EL (cell line): ENCODE data around the gene BMP8B.
"Not testable (repeated sequence)": the region's sequence is repeated elsewhere in the genome, so short reads cannot be mapped to it uniquely, and the experiment has no call there.

Source experiments
- DNase-seq: peaks from one replicate; pipeline ENCODE4 v3.0.0-alpha.2; 2016

The BMP8B gene

GRCh38 chr1:39808784-39809517 lies 20.3 kb upstream of the BMP8B start:
- DNase-seq = no peak

DNA sequence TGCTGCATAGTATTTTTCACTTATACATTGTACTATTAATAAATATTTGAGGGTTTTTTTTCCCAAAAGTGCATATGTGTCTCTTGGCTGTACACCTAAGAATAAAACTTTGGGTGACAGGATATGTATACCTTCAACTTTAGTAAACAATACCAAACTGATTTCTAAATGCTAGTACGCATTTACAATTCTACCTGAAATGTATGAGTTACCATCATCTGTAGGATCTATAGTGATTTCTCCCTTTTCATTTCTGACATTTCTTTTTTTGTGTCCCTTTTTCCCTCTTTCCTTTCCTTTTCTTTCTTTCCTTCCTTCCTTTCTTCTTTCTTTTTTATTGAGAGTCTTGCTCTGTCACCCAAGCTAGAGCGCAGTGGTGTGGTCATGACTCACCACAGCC lies 16.7 kb upstream of the BMP8B start:
- DNase-seq = no peak

DNA sequence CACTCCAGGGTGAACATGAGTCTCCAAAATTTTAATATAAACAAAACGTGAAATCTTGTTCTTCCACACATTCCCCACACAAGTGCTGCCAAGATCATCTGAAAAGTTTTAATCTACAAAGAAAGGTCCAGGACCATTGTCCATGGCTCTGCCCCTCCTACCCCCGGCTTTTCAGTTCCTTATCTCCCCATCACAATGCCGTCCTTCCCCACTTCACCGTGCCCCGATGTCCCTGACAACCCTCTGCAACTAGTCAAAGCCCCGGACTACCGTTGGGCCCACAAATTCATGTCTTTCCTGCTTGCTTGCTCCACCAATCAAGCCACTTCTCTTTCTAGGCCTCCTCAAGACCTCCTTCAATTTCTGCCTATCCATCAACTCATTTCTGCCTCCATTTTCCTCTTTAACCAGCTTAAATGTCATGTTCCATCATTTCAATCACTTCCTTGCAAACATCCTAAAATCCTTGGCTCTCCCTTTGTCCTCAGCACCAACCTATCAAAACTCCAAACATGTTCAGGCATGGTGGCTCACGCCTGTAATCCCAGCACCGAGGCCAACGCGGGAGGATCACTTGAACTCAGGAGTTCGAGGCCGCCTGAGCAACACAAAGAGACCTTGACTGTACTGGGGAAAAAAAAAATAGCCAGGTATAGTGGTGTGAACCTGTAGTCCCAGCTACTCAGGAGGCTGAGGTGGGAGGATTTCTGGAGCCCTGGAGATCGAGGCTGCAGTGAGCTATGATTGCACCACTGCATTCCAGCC lies 14.0 kb upstream of the BMP8B start:
- no peak for DNase-seq

DNA sequence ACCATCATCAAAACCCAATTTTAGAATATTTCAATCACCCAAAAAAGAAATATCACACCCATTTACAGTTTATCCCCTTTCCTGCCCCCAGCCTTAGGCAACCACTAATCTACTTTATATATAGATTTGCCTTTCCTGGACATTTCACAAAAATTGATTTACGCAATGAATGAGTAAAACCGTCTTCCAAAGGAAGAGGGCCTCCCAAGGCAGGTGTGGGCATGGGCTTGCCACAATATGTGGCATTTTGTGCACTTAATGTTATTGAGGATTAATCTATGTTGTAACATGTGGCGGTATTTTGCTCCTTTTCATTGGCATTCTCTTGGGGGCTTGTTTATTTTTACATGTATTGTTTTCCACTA lies 11.8 kb upstream of the BMP8B start:
- DNase-seq = no peak

DNA sequence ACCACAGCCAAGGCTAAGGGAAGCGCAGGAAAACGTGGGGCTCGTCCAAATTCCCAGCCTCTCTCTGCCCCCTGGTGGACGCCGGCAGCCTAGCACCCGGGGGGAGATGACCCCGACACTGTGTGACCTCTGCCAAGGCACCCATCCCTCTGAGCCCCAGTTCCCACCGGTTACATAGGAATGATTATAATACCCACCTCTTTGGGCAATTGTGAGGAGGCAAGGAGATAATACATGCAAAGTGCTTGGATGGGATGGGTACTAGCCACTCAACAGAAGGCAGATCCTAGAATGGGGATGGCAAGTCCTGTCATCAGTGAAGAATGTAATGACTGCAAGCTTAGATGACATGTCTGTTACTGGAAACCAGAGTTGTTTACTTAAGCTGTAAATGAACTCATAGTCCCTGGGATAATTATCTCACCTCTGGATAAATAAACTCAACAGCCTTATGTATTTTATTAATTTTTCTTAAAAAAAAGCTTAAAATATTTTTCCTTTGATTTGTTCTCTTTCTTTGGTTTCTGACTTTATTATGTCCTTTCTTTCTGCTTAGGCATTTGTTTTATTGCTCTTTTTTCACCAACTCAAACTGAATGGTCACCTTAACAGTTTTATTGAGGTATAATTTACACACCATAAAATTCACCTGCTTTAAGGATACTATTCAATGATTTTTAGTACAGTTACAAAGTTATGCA lies 11.3 kb upstream of the BMP8B start:
- DNase-seq = peak; percentile 86

- DNase-seq = peak; percentile 65
These were observed 10.4 kb upstream of the BMP8B start for GRCh38 chr1:39798859-39799769.

- DNase-seq = no peak
These were observed 7.0 kb upstream of the BMP8B start for GRCh38 chr1:39795651-39796050.

- no peak for DNase-seq
These were observed 3.2 kb upstream of the BMP8B start for GRCh38 chr1:39791838-39792237.

- DNase-seq = no peak
These were observed 976 bp upstream of the BMP8B start for GRCh38 chr1:39789571-39790110.

DNA sequence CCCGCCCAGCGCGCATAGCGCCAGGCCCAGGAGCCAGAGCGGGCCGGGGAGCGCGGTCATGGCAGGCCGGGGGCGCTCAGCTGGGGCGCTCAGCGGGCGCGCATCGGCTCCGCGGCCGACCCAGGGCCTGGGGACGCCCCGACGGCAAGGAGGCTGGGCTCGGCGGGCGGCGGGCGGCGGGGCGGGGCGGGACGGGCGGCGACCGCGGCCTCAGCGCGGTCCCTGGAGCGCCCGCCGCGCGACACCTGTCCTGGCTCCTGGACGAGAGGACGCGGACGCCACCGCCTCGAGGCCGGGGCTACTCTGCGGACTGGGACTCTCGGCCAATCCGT lies 273 bp downstream of the BMP8B start:
- no peak for DNase-seq

GRCh38 chr1:39787964-39788363 lies 701 bp downstream of the BMP8B start:
- not testable (repeated sequence) for DNase-seq

GRCh38 chr1:39787468-39787867 lies 1.2 kb downstream of the BMP8B start:
- no peak for DNase-seq

DNA sequence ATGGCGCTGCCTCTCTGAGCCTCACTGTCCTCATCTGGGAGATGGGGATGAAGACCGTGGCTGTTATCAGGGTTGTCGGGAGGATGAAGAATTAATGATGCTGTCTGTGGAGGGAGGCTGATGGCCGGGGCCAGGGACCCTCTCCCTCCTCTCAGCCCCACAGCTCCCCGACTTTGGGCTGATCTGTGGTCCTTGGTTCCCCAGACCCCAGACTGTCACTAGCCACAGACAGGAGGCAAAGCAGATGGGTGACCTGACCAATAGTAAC lies 1.6 kb downstream of the BMP8B start:
- DNase-seq = not testable (repeated sequence)

GRCh38 chr1:39786303-39787107 lies 2.2 kb downstream of the BMP8B start:
- DNase-seq = not testable (repeated sequence)

DNA sequence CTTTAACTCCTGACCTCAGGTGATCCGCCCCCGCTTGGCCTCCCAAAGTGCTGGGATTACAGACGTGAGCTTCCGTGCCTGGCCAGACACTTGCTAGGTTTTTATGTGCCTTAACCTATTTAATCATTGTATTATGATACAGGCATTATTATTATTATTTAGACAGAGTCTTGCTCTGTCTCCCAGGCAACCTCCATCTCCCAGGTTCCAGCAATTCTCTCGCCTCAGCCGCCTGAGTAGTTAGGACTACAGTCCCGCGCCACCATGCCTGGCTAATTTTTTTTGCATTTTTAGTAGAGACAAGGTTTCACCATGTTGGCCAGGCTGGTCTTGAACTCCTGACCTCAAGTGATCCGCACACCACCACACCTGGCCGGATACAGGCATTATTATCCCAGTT lies 6.0 kb downstream of the BMP8B start:
- DNase-seq = not testable (repeated sequence)

DNA sequence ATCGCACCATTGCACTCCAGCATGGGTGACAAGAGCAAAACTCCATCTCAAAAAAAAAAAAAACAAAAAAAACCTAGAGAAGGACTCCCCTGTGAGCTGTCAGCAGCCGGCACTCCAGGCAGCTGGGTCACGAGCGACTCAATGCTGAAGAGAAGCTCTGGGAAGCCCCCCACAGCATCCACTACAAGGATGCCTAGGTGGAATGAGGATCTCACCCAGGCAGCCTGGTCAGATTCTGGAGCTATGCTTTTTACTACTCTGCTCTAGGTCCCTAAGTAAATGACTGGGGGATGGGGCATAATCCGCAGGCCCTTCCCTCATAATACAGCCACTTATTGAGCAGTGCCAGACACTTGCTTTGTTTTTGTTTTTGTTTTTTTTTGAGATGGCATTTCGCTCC lies 6.6 kb downstream of the BMP8B start:
- DNase-seq = no peak

DNA sequence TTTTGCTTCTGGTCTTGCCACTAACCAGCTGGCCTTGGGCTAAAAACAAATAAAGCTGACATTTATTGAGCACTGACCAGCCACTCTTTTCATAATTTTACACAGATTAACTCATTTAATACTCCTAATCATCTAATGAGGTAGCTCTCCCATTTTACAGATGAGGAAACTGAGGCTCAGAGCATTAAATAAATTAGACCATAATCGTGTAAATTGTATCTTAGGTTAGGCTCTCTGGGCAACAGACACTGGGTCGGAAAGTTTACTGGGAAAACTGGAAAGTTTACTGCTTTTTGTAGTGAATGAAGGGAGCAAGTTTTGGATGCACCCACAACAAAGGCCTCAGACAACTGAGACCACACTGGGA lies 7.3 kb downstream of the BMP8B start:
- DNase-seq = no peak

GRCh38 chr1:39779821-39780220 lies 8.8 kb downstream of the BMP8B start:
- DNase-seq = no peak

DNA sequence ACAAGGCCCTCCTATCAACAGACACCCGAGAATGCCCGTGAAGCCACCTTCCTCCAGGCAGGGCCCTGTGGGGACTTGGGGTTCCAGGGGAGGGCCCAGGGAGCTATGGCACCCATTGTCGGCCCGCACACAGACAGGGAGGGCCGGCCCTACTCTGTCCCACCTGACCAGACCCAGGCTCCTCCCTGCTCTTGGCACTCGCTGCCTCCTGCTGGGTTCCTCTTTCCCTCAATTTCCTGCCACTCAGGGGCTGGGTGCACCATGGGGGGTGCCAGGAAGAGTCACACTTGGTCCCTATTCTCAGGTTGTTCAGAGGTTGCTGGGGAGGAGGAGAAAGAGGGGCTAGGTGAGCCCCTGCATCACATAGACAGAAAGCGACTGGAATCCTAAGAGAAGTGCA lies 9.5 kb downstream of the BMP8B start:
- no peak for DNase-seq

DNA sequence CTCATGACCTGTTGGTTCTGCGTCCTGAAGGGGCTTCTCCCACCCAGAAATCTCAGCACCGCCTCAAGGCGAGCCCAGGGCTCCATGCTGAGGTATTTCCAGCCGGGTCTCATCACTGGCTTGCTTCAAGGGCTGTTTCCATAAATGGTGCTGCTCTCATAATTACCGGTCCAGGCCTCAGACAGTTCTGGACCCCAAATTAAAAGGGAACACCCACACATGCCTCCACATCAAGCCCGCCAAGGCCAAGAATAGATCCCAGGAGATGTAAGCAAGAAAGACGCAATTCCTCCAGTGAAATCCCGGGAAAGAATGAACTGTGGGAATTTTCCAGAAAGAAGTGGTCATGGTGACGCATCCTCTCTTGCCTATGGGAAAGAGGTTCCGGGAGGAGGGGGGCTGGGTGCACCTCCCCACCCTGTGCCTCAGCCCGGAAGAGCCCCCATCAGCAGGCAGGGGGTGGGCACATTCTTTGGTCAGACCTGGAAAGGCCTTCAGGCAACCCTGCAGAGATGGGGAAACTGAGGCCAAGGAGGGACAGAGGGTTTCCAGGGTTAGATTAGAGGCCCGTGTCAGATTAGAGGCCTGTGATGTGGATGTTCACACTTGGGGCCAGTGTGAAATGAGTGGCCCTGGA lies 10.1 kb downstream of the BMP8B start:
- not testable (repeated sequence) for DNase-seq

DNA sequence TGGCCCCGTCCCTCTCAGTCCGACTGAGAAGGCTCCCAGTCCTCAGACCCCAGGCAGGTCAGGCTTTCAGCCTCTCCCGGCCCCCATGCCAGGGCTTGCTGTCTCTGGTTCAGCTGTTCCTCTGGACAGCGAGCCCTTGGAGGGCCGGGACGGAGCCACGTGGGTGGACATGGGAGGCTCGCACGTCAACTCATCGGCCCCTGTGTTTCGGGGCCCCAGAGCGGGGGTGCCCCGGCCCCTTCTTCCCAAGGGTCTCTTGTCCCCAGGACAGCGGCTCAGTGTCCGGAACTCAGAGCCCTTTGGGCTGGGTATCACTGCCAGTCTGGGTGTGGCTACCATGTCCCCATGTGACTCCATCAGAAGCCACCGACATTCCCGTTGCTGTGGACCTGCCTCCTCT lies 10.8 kb downstream of the BMP8B start:
- not testable (repeated sequence) for DNase-seq

DNA sequence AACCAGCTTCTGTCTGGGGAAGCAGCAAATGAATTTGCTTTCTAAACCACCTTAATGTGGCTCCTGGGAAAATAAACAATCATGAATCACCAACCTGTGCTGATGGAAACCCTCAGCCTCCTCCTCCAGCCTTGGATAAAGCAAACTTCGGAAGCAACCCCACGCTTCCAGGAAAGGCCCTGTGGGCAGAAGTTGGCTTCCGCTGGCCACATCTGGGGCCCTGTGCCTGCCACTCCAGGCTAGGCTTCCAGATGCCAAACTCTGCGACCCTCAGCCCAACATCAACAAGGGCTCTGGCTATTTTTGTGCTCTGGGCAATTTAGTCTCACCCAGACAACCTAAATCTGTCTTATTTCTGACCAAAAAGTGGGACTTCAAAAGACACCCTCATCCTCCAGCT lies 11.4 kb downstream of the BMP8B start:
- no peak for DNase-seq
